C4-2B (cell line): ENCODE measurements around the gene NIPBL.

Source experiments
- CTCF ChIP-seq: fragments of 450-650 bp; conservative IDR thresholded peaks from 2 replicates; pipeline ENCODE4 v1.5.1; 2017; ENCODE audit warnings: mild to moderate bottlenecking
- ZFX ChIP-seq: fragments of 450-650 bp; IDR thresholded peaks from 2 replicates; pipeline ENCODE4 v1.6.1; 2017

GRCh38 chr5:36875051-36875789 lies 1.3 kb upstream of the NIPBL start:
- no peak for TF ChIP-seq CTCF
- TF ChIP-seq ZFX: no peak
